IPS DF 6.9 (cell line): ENCODE results near the gene STMN1.

Experiments used
- DNase-seq: peaks from one replicate; pipeline ENCODE4 v3.0.0-alpha.2; 2013; ENCODE audit warnings: low read depth, low spot score
- H3K27ac ChIP-seq: one replicate; pipeline ENCODE4 v1.5.1; 2013; ENCODE audit warnings: low read length, control low read depth
- H3K27me3 ChIP-seq: 2 replicates; pipeline ENCODE4 v1.6.1; 2013; ENCODE audit warnings: mild to moderate bottlenecking, low read length; ENCODE audit not compliant: control insufficient read depth, insufficient read depth
- H3K36me3 ChIP-seq: 2 replicates; pipeline ENCODE4 v1.6.1; 2013; ENCODE audit warnings: low read length; ENCODE audit not compliant: control insufficient read depth, insufficient read depth
- H3K4me1 ChIP-seq: 2 replicates; pipeline ENCODE4 v1.6.1; 2013; ENCODE audit warnings: low read length; ENCODE audit not compliant: control insufficient read depth, insufficient read depth
- H3K4me3 ChIP-seq: 2 replicates; pipeline ENCODE4 v1.5.1; 2013; ENCODE audit warnings: mild to moderate bottlenecking, low read length
- H3K9me3 ChIP-seq: 2 replicates; pipeline ENCODE4 v1.6.1; 2013; ENCODE audit warnings: low read length, inconsistent platforms; ENCODE audit not compliant: control insufficient read depth, insufficient read depth
- WGBS: extraction: QIAGEN DNeasy Blood & Tissue Kit; methylation state at CpG from one replicate; pipeline ENCODE4 v1.1.7; 2013; ENCODE audit warnings: mixed read lengths, missing lambda C conversion rate; ENCODE audit not compliant: insufficient read length, insufficient coverage; 5-methylcytosine and 5-hydroxymethylcytosine counted together

STMN1 gene

DNA sequence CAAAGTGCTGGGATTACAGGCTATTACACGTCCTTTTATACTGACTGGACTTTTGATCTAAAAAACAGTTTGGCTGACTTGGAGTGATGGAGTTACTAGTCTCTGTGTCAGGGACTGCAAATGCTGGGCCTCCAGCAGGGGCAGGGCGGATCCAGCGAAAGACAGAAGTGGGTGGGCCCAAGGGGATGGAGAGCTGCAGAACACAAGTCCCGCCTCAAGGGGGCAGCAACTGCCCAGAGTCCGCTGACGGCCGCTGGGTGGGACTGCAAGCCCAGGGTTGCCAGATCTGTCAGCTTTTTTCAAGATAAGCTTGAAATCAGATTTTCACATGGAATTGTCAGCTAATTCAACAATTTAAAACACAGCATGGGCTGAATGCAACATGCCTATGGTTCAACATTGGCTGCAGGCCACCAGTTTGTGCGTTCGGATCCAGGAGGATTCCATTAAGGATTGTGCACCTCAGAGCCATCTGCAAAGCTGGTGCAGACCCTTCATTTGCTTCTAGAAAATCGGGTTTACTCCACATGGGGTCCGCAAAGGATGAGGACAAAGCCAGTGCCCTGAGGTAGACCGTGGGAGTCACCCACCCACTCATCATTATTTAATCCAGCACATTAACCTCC, 10.7 kb downstream of the STMN1 start:
- DNase-seq, result no peak
- WGBS, result no CpG with 5 or more reads among the region's 12 CpGs
- Histone ChIP-seq H3K36me3 (peaks cover 12% of the 10 kb centered on the region; the same call in 1 of the 2 replicates), H3K4me1 (peaks cover 11% of the 10 kb centered on the region), H3K4me3 (no peak overlapping the region), H3K27ac (no peak overlapping the region), H3K27me3 (no peaks in the 10 kb centered on the region), H3K9me3 (no peaks in the 10 kb centered on the region)

- no peak overlapping the region; the same call in 1 of the 2 replicates for H3K4me3 ChIP-seq
- H3K36me3 ChIP-seq, result no peaks in the 10 kb centered on the region; the same call in 1 of the 2 replicates
- WGBS, result no CpG with 5 or more reads among the region's 4 CpGs
- DNase-seq, result no peak
- H3K9me3 ChIP-seq, result no peaks in the 10 kb centered on the region
- no peak overlapping the region for H3K27ac ChIP-seq
- no peaks in the 10 kb centered on the region for H3K27me3 ChIP-seq
- peaks cover 13% of the 10 kb centered on the region for H3K4me1 ChIP-seq
These were observed 13.1 kb downstream of the STMN1 start for GRCh38 chr1:25893116-25893515.

DNA sequence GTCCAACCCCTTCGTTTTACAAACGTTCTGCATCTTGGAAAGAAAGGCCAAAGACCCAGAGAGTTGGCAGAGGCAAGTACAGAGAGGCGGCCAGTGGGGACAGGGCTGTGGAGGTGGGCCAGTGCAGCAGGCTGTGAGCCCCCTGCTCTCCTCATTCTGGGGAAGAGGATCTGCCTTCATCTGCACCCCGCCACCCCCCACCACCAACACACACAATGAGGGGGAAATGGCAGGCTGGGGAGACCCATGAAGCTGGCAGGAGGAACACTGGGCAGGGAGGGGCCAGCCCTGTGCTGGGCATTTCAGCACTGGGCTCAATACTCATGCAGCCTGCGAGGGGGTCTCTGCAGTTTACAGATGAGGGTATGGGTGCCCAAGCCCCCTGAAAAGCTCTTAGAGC, 14.6 kb downstream of the STMN1 start:
- H3K4me3 ChIP-seq, result no peak overlapping the region
- H3K4me1 ChIP-seq, result peaks cover 13% of the 10 kb centered on the region
- H3K36me3 ChIP-seq, result no peaks in the 10 kb centered on the region; the same call in 1 of the 2 replicates
- no peaks in the 10 kb centered on the region for H3K9me3 ChIP-seq
- H3K27me3 ChIP-seq, result no peaks in the 10 kb centered on the region
- no peak for DNase-seq
- H3K27ac ChIP-seq, result no peak overlapping the region
- WGBS, result no CpG with 5 or more reads among the region's 5 CpGs

GRCh38 chr1:25890239-25891034, 15.8 kb downstream of the STMN1 start:
- no peak overlapping the region for H3K27ac ChIP-seq
- no peaks in the 10 kb centered on the region; the same call in 1 of the 2 replicates for H3K36me3 ChIP-seq
- H3K4me1 ChIP-seq, result peaks cover 10% of the 10 kb centered on the region
- no CpG with 5 or more reads among the region's 10 CpGs for WGBS
- no peak for DNase-seq
- H3K27me3 ChIP-seq, result no peaks in the 10 kb centered on the region
- H3K4me3 ChIP-seq, result no peak overlapping the region
- H3K9me3 ChIP-seq, result no peaks in the 10 kb centered on the region

- DNase-seq, result no peak
- Histone ChIP-seq H3K4me3 (no peak overlapping the region), H3K9me3 (no peaks in the 10 kb centered on the region), H3K36me3 (no peaks in the 10 kb centered on the region; the same call in 1 of the 2 replicates), H3K27ac (no peak overlapping the region), H3K4me1 (peaks cover 10% of the 10 kb centered on the region), H3K27me3 (no peaks in the 10 kb centered on the region)
- WGBS, result no CpG with 5 or more reads among the region's 3 CpGs
These were observed 16.7 kb downstream of the STMN1 start for GRCh38 chr1:25889470-25889869.

DNA sequence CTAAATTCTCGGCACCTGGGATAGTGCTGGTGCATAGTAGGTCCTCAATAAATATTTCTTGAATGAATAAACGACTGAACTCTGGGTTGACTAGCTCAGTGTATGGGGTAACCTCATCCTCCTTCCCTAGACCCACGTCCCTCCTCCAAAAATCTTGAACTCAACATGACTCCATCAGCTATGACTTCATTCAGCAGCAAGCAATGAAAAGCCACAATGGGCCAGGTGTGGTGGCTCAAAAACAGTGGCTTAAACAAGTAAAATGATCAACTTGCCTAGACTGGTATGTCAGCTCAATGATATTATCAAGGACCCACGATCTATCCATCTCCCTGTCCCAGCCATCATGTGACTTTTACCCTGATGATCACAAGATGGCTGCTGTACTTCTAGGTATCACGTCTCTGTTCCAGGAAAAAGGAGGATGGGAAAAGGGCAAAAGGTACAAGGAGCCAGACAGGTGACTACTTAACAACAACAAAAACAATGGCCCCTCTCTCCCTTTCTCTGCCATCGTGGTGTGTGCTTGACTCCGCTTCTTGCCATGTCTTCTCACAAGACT, 17.7 kb downstream of the STMN1 start:
- Histone ChIP-seq H3K27ac (no peak overlapping the region), H3K27me3 (no peaks in the 10 kb centered on the region), H3K36me3 (no peaks in the 10 kb centered on the region; the same call in 1 of the 2 replicates), H3K4me3 (no peak overlapping the region), H3K4me1 (peaks cover 10% of the 10 kb centered on the region), H3K9me3 (no peaks in the 10 kb centered on the region)
- no CpG with 5 or more reads among the region's 7 CpGs for WGBS
- DNase-seq, result no peak

DNA sequence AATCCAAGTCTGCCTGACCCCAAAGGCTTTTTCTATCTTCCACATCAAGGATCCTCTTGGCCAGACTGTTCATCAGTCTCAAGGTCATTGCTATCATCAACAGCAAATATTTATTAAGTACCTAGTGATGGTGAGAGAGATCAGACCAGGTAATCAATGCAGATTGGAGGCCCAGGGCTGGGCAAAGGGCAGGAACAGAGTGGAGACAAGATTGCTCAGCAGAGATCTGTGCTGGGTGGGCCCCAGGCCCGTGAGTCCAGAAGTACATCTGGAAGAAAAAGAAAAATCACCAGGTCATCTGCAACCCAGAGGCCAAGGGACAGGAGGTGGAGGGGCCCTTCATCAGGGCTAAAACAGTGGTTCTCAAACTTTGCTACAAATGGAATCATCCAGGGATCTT, 20.6 kb downstream of the STMN1 start:
- H3K27me3 ChIP-seq, result no peaks in the 10 kb centered on the region
- no peak overlapping the region for H3K27ac ChIP-seq
- DNase-seq, result no peak
- no peaks in the 10 kb centered on the region; the same call in 1 of the 2 replicates for H3K36me3 ChIP-seq
- H3K4me3 ChIP-seq, result no peak overlapping the region
- WGBS, result no CpG with 5 or more reads among the region's 1 CpG
- H3K4me1 ChIP-seq, result 0 out of 2 replicates have a peak, but pooled peaks cover 2% of the 10 kb centered on the region
- no peaks in the 10 kb centered on the region for H3K9me3 ChIP-seq

GRCh38 chr1:25881266-25881665, 25.0 kb downstream of the STMN1 start:
- no peak for DNase-seq
- Histone ChIP-seq H3K36me3 (no peaks in the 10 kb centered on the region), H3K9me3 (no peaks in the 10 kb centered on the region), H3K4me3 (no peak overlapping the region), H3K4me1 (no peaks in the 10 kb centered on the region), H3K27me3 (no peaks in the 10 kb centered on the region), H3K27ac (no peak overlapping the region)
- WGBS, result no CpG with 5 or more reads among the region's 11 CpGs

GRCh38 chr1:25880518-25880917, 25.7 kb downstream of the STMN1 start:
- WGBS, result no CpG with 5 or more reads among the region's 5 CpGs
- DNase-seq, result no peak
- H3K27me3 ChIP-seq, result no peaks in the 10 kb centered on the region
- no peak overlapping the region for H3K27ac ChIP-seq
- no peaks in the 10 kb centered on the region for H3K4me1 ChIP-seq
- H3K36me3 ChIP-seq, result no peaks in the 10 kb centered on the region
- no peak overlapping the region for H3K4me3 ChIP-seq
- no peaks in the 10 kb centered on the region for H3K9me3 ChIP-seq

GRCh38 chr1:25879675-25880074, 26.5 kb downstream of the STMN1 start:
- DNase-seq, result no peak
- no peaks in the 10 kb centered on the region for H3K9me3 ChIP-seq
- H3K27me3 ChIP-seq, result no peaks in the 10 kb centered on the region
- no peak overlapping the region for H3K27ac ChIP-seq
- no CpG with 5 or more reads among the region's 2 CpGs for WGBS
- no peak overlapping the region for H3K4me3 ChIP-seq
- H3K4me1 ChIP-seq, result no peaks in the 10 kb centered on the region
- H3K36me3 ChIP-seq, result no peaks in the 10 kb centered on the region
